HG02870 (cell line): ENCODE data around the gene DEFB124.
"Not testable (repeated sequence)": the region's sequence is repeated elsewhere in the genome, so short reads cannot be mapped to it uniquely, and the experiment has no call there.

Experiments used
- ATAC-seq: cut with Tn5 transposase; IDR thresholded peaks from one replicate; pipeline ENCODE4 v1.9.1; 2021; ENCODE audit warnings: mild to moderate bottlenecking, moderate library complexity; ENCODE audit not compliant: unreplicated experiment

Gene DEFB124

DNA sequence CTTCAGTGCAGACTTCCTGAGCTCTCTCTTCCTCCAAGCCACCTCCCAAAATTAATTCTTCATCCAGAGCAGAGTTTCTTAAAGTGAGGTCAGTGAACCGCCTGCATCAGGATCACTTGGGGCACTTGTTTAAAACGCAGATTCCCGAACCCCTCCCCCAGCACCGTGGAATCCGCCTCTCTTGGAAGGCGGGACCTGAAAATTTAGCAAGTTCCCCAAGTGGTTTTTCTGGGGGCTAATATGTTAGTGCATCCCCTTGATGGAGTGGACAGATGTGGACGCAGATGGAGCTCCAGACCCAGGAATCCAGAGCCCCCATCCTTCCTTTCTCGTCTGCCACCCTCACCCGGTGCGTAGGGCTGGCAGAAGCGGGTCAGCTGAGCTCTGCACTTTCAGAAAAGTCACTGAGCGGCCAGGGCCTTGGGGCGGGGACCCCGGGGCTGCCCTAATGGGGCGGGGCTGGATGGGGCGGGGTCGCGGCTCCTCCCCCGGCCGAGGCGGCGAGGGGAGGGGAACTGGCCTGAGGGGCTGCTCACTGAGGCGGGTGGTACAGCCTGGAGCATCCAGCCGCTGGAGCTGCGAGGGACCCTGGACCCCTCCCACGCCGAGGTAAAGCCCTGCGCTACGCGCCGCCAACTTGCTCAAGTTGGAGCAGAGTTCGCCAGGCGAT lies at the start of gene DEFB124, which contains the start of gene REM1:
Gene DEFB124 (minus strand): TSS at position 370 of the 670 bp plus-strand sequence. CDS start 2,114 bp downstream, outside the sequence.
Gene REM1 (plus strand): TSS at position 531 of the 670 bp plus-strand sequence. CDS start 1,158 bp downstream, outside the sequence.
- no peak for ATAC-seq

GRCh38 chr20:31523361-31524283 lies 48.7 kb upstream of the DEFB124 start:
- no peak for ATAC-seq

GRCh38 chr20:31522731-31523130 lies 47.8 kb upstream of the DEFB124 start:
- no peak for ATAC-seq

GRCh38 chr20:31521267-31521666 lies 46.3 kb upstream of the DEFB124 start:
- ATAC-seq = not testable (repeated sequence)

DNA sequence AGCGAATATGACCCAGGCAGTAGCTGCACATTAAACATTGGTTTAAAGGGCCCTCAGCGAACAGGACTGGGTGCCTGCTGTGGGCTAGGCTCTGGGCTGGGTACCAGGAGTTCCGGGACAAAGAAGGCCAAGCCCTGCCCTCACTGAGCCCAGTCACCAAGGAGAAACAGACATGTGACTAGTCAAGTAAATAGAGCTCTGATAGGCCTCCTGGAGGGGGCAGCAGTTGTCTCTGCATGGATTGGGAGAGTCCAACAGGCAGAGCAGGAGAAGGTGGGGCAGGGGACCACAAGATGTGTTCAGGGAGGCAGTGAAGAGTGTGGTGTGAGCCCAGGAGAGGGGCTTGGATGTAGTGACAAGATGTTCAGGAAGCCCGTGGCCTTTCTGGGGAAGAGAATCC lies 42.4 kb upstream of the DEFB124 start:
- no peak for ATAC-seq

GRCh38 chr20:31516651-31517050 lies 41.7 kb upstream of the DEFB124 start:
- no peak for ATAC-seq

GRCh38 chr20:31516166-31516565 lies 41.2 kb upstream of the DEFB124 start:
- no peak for ATAC-seq

- ATAC-seq = no peak
Observed at GRCh38 chr20:31515775-31516107, 40.8 kb upstream of the DEFB124 start.

DNA sequence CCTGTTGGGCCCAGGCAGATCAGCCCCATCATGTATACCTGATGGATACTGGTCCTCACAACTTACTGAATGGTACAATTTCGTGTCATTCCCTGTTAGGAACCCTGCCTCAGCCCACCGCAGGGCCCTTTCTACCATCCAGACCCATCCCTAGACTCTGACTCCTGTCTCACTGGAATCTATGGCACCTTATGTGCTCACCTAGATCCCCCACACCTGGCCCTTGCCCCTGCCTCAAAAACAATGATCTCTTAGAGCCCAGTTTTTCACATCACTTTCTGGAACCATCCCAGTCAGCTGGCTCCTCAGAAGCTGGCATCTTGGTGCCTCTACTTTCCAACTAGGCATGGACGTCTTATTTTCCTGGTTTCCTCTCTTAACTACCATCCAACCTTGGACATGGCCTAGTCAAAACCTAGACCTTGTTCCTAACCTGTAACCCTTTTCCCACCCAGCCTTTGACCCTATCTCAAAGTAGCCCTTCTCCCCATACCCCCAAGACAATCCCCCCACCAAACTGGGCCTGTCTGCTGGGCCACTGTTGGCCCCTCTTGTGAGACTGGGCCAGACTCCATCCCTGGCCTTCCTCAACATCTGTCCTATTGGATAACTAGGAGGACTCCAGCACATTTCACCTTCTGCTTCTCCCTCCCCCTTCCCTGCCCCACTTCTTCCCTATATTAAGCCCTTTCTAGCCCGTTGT lies 40.3 kb upstream of the DEFB124 start:
- no peak for ATAC-seq

DNA sequence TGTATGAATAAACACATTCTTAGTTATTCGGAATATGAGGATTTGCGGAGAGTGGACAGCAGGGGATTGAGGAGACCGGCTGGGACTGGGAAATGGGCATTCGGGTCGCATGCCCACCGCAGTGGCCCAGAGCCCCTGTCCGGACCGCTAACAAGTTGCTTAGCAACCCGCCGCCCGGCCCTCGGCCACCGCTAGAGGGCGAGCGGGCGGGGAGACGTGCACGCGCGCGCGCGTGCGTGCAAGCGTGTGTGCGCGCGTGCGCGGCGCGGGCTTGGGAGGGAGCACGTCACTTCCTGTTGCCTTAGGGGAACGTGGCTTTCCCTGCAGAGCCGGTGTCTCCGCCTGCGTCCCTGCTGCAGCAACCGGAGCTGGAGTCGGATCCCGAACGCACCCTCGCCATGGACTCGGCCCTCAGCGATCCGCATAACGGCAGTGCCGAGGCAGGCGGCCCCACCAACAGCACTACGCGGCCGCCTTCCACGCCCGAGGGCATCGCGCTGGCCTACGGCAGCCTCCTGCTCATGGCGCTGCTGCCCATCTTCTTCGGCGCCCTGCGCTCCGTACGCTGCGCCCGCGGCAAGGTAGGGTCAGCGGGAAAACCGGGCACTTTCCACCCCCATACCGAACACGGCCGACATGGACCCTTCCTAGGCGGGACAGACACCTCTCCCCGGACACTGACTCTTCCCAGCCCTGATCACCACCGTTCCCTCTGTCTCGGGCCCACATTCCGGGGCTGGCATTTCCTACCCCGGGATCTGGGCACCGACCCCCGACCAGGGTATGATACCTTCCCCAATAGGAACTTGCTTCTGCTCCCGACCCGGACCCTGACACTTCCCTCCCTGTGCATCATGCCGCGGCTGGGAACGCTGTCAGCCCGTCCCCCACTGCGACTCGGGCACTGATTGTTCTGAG lies 39.5 kb upstream of the DEFB124 start, which contains the start of gene HM13:
Gene HM13 (plus strand): TSS at position 289 of the 918 bp plus-strand sequence. CDS start 110 bp downstream, at position 399.
- ATAC-seq = peak; percentile 82

DNA sequence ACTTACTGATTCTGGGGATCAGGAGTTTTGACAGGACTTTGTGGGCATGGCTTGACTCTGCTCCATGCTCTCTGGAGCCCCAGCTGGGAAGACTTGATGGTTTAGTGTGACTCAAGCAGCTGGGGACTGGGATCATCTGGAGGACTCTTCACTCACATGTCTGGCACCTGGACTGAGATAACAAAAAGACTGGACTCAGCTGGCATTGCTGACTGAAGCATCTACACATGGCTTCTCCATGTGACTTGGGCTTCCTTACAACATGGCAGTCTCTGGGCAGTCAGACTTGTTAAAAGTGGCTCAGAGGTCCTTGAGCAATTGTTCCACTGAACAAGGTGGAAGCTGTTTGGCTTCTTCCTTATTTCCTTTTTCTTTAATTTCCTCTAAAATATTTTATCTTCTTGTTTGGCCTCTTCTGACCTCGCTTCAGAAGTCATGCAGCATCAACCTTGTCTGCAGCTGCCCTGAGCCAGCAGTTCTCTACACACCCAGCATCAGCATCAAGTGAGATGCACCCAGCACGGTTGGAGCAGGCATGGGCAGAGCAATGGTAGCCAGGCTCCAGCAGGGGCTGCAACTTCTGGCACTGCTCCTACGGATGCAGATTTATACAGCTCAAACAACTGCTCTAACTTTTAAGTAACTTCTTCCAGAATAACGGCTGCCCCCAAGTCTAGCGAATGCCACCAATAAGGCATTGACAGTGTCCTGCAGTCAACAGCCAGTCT lies 33.8 kb upstream of the DEFB124 start:
- ATAC-seq = no peak

DNA sequence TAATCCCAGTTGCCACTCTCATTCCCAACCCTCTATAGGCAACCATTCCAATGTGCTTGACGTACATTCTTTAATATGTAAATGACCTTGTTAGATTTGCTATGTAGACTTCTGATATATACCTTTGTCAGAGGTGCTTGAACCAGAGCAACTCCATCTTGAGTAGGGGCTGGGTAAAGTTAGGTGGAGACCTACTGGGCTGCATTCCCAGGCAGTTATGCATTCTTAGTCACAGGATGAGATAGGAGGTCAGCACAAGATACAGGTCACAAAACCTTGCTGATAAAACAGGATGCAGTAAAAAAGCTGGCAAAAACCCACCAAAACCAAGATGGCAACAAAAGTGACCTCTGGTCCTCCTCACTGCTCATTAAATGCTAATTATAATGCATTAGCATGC lies 31.0 kb upstream of the DEFB124 start:
- ATAC-seq = no peak

- peak; percentile 95 for ATAC-seq
Observed at GRCh38 chr20:31502884-31503673, 28.2 kb upstream of the DEFB124 start.

- no peak for ATAC-seq
Observed at GRCh38 chr20:31500527-31500926, 25.6 kb upstream of the DEFB124 start.

- no peak for ATAC-seq
Observed at GRCh38 chr20:31497838-31498540, 23.1 kb upstream of the DEFB124 start.

- no peak for ATAC-seq
Observed at GRCh38 chr20:31496761-31497295, 21.9 kb upstream of the DEFB124 start.

DNA sequence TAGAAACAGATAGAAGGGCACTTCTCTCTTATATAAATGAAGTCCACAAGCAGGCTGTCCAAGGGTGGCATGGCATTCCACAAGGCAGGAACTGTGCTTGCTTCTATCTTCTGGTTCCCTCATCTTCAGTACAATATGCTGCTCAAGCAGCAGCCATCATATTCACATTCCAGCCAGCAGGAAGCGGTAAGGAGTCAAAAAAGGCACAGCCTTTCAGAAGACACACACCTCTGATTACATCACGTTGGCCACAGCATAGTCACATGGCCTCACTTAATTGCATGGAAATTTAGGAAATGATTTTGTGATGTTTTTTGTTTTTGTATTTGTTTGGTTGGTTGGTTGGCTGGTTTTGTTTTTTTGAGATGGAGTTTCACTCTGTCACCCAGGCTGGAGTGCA lies 19.2 kb upstream of the DEFB124 start:
- ATAC-seq = no peak

GRCh38 chr20:31490752-31491151 lies 15.8 kb upstream of the DEFB124 start:
- ATAC-seq = no peak
